GM18868 (cell line): Measurements from ENCODE around the gene TNIP1.

ENCODE experiments used
- ATAC-seq: cut with Tn5 transposase; IDR thresholded peaks from one replicate; pipeline ENCODE4 v1.9.1; 2021; ENCODE audit warnings: mild to moderate bottlenecking, moderate library complexity; ENCODE audit not compliant: unreplicated experiment

TNIP1 gene

GRCh38 chr5:151080613-151081430 is at the start of gene TNIP1:
Gene TNIP1 (minus strand): TSS chr5:151081034. CDS start chr5:151065095, 15,939 bp downstream.
- peak; percentile 71 for ATAC-seq

- ATAC-seq: no peak
These were observed 49.5 kb upstream of the TNIP1 start for GRCh38 chr5:151130235-151130921.

- no peak for ATAC-seq
These were observed 48.0 kb upstream of the TNIP1 start for GRCh38 chr5:151128817-151129216.

- no peak for ATAC-seq
These were observed 47.1 kb upstream of the TNIP1 start for GRCh38 chr5:151127926-151128325.

- no peak for ATAC-seq
These were observed 45.4 kb upstream of the TNIP1 start for GRCh38 chr5:151126199-151126645.

- ATAC-seq: peak; percentile 24
These were observed 44.6 kb upstream of the TNIP1 start for GRCh38 chr5:151125421-151125820.

GRCh38 chr5:151123897-151124751 is 43.3 kb upstream of the TNIP1 start:
- ATAC-seq: peak; percentile 88

GRCh38 chr5:151122828-151123227 is 42.0 kb upstream of the TNIP1 start:
- no peak for ATAC-seq

- no peak for ATAC-seq
These were observed 40.8 kb upstream of the TNIP1 start for GRCh38 chr5:151121665-151122064.

- no peak for ATAC-seq
These were observed 40.3 kb upstream of the TNIP1 start for GRCh38 chr5:151121095-151121494.

GRCh38 chr5:151118913-151119575 is 38.2 kb upstream of the TNIP1 start:
- no peak for ATAC-seq

GRCh38 chr5:151115272-151115905 is 34.6 kb upstream of the TNIP1 start:
- peak; percentile 50 for ATAC-seq

- no peak for ATAC-seq
These were observed 32.8 kb upstream of the TNIP1 start for GRCh38 chr5:151113651-151114050.

- ATAC-seq: no peak
These were observed 30.2 kb upstream of the TNIP1 start for GRCh38 chr5:151110992-151111391.

- ATAC-seq: peak; percentile 55
These were observed 29.4 kb upstream of the TNIP1 start for GRCh38 chr5:151110122-151110681.

GRCh38 chr5:151108566-151108965 is 27.7 kb upstream of the TNIP1 start:
- ATAC-seq: no peak

- no peak for ATAC-seq
These were observed 27.1 kb upstream of the TNIP1 start for GRCh38 chr5:151107738-151108520.

GRCh38 chr5:151107084-151107483 is 26.2 kb upstream of the TNIP1 start:
- ATAC-seq: no peak

- ATAC-seq: no peak
These were observed 25.7 kb upstream of the TNIP1 start for GRCh38 chr5:151106509-151106908.
